Keratinocyte (primary cell): ENCODE data around the gene SLC9A7. TPM values are rescaled to one million over a fixed set of nuclear protein-coding genes. Genes with fewer than 3 reads are reported as not detected.

Experiments used
- DNase-seq: peaks from one replicate; pipeline ENCODE4 v3.0.0-alpha.2; 2011; ENCODE audit warnings: low read depth, missing footprints, low spot score
- FAIRE-seq: peaks from 2 replicates; lab custom pipeline; 2011; peaks lifted over from hg19 to GRCh38; lab: Jason Lieb, UNC
- H2AFZ ChIP-seq: 2 replicates; pipeline ENCODE4 v1.6.0; 2012; ENCODE audit warnings: low read length, control low read depth, inconsistent platforms; ENCODE audit not compliant: control insufficient read depth
- H3K27ac ChIP-seq: 2 replicates; pipeline ENCODE4 v1.5.1; 2011; ENCODE audit warnings: low read length; ENCODE audit not compliant: control insufficient read depth, insufficient read depth
- H3K27me3 ChIP-seq: 3 replicates; pipeline ENCODE4 v1.6.0; 2011; ENCODE audit warnings: low read length; ENCODE audit not compliant: control insufficient read depth, insufficient read depth; ENCODE audit errors: extremely low read depth
- H3K36me3 ChIP-seq, 2 experiments: 2 replicates in 1 of 2; 3 replicates in 1 of 2; pipeline ENCODE4 v1.5.1; 2011; ENCODE audit warnings: low read length in 2 of 2, mild to moderate bottlenecking in 1 of 2; ENCODE audit not compliant: control insufficient read depth in 2 of 2, insufficient read depth in 2 of 2; ENCODE audit errors: extremely low read depth in 1 of 2
- H3K4me1 ChIP-seq: 3 replicates; pipeline ENCODE4 v1.5.1; 2011; ENCODE audit warnings: low read length; ENCODE audit not compliant: control insufficient read depth, insufficient read depth; ENCODE audit errors: extremely low read depth
- H3K4me2 ChIP-seq: 3 replicates; pipeline ENCODE4 v1.6.0; 2011; ENCODE audit warnings: low read depth, low read length; ENCODE audit not compliant: control insufficient read depth, insufficient read depth; ENCODE audit errors: extremely low read depth
- H3K4me3 ChIP-seq, 3 experiments: fragments of 200-600 bp in 1 of 3; sonication (generic) in 1 of 3; 2 replicates in 2 of 3; 3 replicates in 1 of 3; pipeline ENCODE4 v1.5.1; 2011 to 2016; ENCODE audit warnings: low read length in 3 of 3, mild to moderate bottlenecking in 3 of 3, control low read depth in 2 of 3, inconsistent platforms in 1 of 3, low read depth in 1 of 3, mixed read lengths in 1 of 3, mixed run types in 1 of 3, moderate library complexity in 1 of 3; ENCODE audit not compliant: control insufficient read depth in 2 of 3, insufficient read depth in 2 of 3; ENCODE audit errors: extremely low read depth in 1 of 3
- H3K79me2 ChIP-seq: 2 replicates; pipeline ENCODE4 v1.6.0; 2012; ENCODE audit warnings: low read length; ENCODE audit not compliant: control insufficient read depth, insufficient read depth
- H3K9ac ChIP-seq: 3 replicates; pipeline ENCODE4 v1.6.0; 2011; ENCODE audit warnings: low read length; ENCODE audit not compliant: control insufficient read depth, insufficient read depth; ENCODE audit errors: extremely low read depth
- H3K9me1 ChIP-seq: 3 replicates; pipeline ENCODE4 v1.6.0; 2011; ENCODE audit warnings: low read length; ENCODE audit not compliant: control insufficient read depth, insufficient read depth; ENCODE audit errors: extremely low read depth
- H3K9me3 ChIP-seq: 2 replicates; pipeline ENCODE4 v1.5.1; 2012; ENCODE audit warnings: low read depth, low read length; ENCODE audit not compliant: control insufficient read depth
- H4K20me1 ChIP-seq: 3 replicates; pipeline ENCODE4 v1.6.0; 2011; ENCODE audit warnings: low read length; ENCODE audit not compliant: control insufficient read depth, insufficient read depth; ENCODE audit errors: extremely low read depth
- CTCF ChIP-seq, 3 experiments: IDR thresholded peaks in 1 of 3; conservative IDR thresholded peaks in 1 of 3; optimal IDR thresholded peaks in 1 of 3; 2 replicates in 2 of 3; 3 replicates in 1 of 3; pipeline versions ENCODE3 to v1.5.1; 2011; ENCODE audit warnings: low read length in 3 of 3, mild to moderate bottlenecking in 3 of 3, moderate library complexity in 2 of 3, control low read depth in 1 of 3, inconsistent platforms in 1 of 3; ENCODE audit not compliant: insufficient read depth in 2 of 3; ENCODE audit errors: extremely low read depth in 1 of 3
- EZH2 ChIP-seq: IDR thresholded peaks from one replicate; pipeline ENCODE4 v1.6.1; 2012; ENCODE audit warnings: inconsistent platforms, mild to moderate bottlenecking, low read length, moderate library complexity
- dilution Hi-C: fragments of 300-500 bp; cut with MboI; formaldehyde crosslinking; loops from one replicate; pipeline ENCODE4 v1.7.0; 2020; ENCODE audit warnings: low sequenced_read_pairs; ENCODE audit not compliant: extremely low pct_ligation_motif_present
- polyA plus RNA-seq, 5 experiments: library from polyadenylated mRNA; depleted of rRNA in 3 of 5; stranded (reverse) in 3 of 5; stranded (forward) in 1 of 5; unstranded in 1 of 5; fragments of >200 nt; gene quantifications; 1 replicate in 1 of 5; 2 replicates in 3 of 5; 3 replicates in 1 of 5; pipeline versions ENCODE4 v1.2.1 to v1.2.3, GENCODE V29; 2011 to 2012; ENCODE audit warnings: missing spikeins in 2 of 5, low read depth in 1 of 5, low replicate concordance in 1 of 5

The SLC9A7 gene
- polyA plus RNA-seq, 1 donor (not counting 4 experiments of a cell fraction or from before 2014, with no cell fraction given), result 8.1 TPM

- no peak for FAIRE-seq
- Histone ChIP-seq H3K27me3 (no peaks in the 10 kb centered on the region), H3K9me3 (peaks cover 2% of the 10 kb centered on the region), H3K36me3 (no peaks in the 10 kb centered on the region), H3K4me3 (no peak overlapping the region), H3K79me2 (peaks cover 3% of the 10 kb centered on the region), H3K4me2 (no peak overlapping the region), H3K27ac (no peak overlapping the region), H4K20me1 (no peaks in the 10 kb centered on the region), H3K9me1 (no peaks in the 10 kb centered on the region), H3K9ac (no peak overlapping the region), H3K4me1 (no peaks in the 10 kb centered on the region), H2AFZ (no peak overlapping the region)
- TF ChIP-seq EZH2, result no peak
- no peak for TF ChIP-seq CTCF (optimal IDR thresholded peaks at IDR 0.05 in 1 of 3, IDR thresholded peaks at IDR 0.05 in 1 of 3, conservative IDR thresholded peaks at IDR 0.05 in 1 of 3; ENCODE audit: extremely low read depth in 1 of 3, insufficient read depth in 2 of 3, low read length in 3 of 3)
- dilution Hi-C loops, result no loop called here
- DNase-seq, result no peak
Measured at GRCh38 chrX:46737462-46737861, 21.5 kb downstream of the SLC9A7 start.

- no peaks in the 10 kb centered on the region for H3K4me1 ChIP-seq
- FAIRE-seq (no peak), DNase-seq (no peak)
- H3K27me3 ChIP-seq, result no peaks in the 10 kb centered on the region
- H3K79me2 ChIP-seq, result peaks cover 3% of the 10 kb centered on the region
- H3K36me3 ChIP-seq, result no peaks in the 10 kb centered on the region
- no peak overlapping the region for H2AFZ ChIP-seq
- H3K27ac ChIP-seq, result no peak overlapping the region
- H3K9ac ChIP-seq, result no peak overlapping the region
- TF ChIP-seq CTCF (optimal IDR thresholded peaks at IDR 0.05 in 1 of 3, IDR thresholded peaks at IDR 0.05 in 1 of 3, conservative IDR thresholded peaks at IDR 0.05 in 1 of 3; ENCODE audit: extremely low read depth in 1 of 3, insufficient read depth in 2 of 3, low read length in 3 of 3), result no peak
- no peak for TF ChIP-seq EZH2
- no peaks in the 10 kb centered on the region for H3K9me1 ChIP-seq
- H3K9me3 ChIP-seq, result peaks cover 2% of the 10 kb centered on the region
- H3K4me2 ChIP-seq, result no peak overlapping the region
- H3K4me3 ChIP-seq, result no peak overlapping the region
- no peaks in the 10 kb centered on the region for H4K20me1 ChIP-seq
- dilution Hi-C loops, result no loop called here
Measured at GRCh38 chrX:46737041-46737440, 21.9 kb downstream of the SLC9A7 start.
